IMR-90 (cell line): ENCODE measurements around the gene PPP1R3F. TPM values are rescaled to one million over a fixed set of nuclear protein-coding genes. Genes with fewer than 3 reads are reported as not detected.

Source experiments
- ATAC-seq: fragments of 200-7000 bp; cut with Tn5 transposase; 2 replicates; pipeline ENCODE4 v1.9.1; 2020; ENCODE audit warnings: low read depth, mild to moderate bottlenecking, moderate library complexity
- BruUV-seq: library from RNA; stranded (reverse); fragments of 400-500 nt; replicated peaks from 2 replicates; lab custom pipeline; 2021; lab: Mats Ljungman, UMichigan
- CTCF ChIA-PET: fragments of 300-600 bp; formaldehyde crosslinking; extraction: SDS; loops from one replicate; lab custom pipeline; 2021; ENCODE audit warnings: antibody characterized with exemption; lab: Yijun Ruan, JAX
- POLR2A ChIA-PET: fragments of 300-600 bp; sonication (Branson Sonifier 250); formaldehyde crosslinking; loops from one replicate; lab custom pipeline; 2022; ENCODE audit warnings: antibody characterized with exemption; ENCODE audit not compliant: unreplicated experiment; lab: Charles Lee
- DNase-seq: peaks from one replicate; pipeline ENCODE4 v3.0.0; 2013
- H2AFZ ChIP-seq: replicated peaks from 2 replicates; pipeline ENCODE3; 2013; ENCODE audit warnings: low read length, mild to moderate bottlenecking; ENCODE audit not compliant: poor library complexity
- H2AK5ac ChIP-seq: 2 replicates; pipeline ENCODE4 v1.6.1; 2013; ENCODE audit warnings: low read depth, low read length, inconsistent platforms
- H2AK9ac ChIP-seq: replicated peaks from 2 replicates; pipeline ENCODE3; 2013; ENCODE audit warnings: mild to moderate bottlenecking, low read depth, low read length, moderate library complexity; ENCODE audit not compliant: poor library complexity
- H2BK120ac ChIP-seq: 2 replicates; pipeline ENCODE4 v1.6.1; 2013; ENCODE audit warnings: low read depth, low read length, inconsistent platforms
- H2BK15ac ChIP-seq: 3 replicates; pipeline ENCODE4 v1.6.1; 2013; ENCODE audit warnings: low read depth, low read length, inconsistent platforms
- H2BK20ac ChIP-seq: 2 replicates; pipeline ENCODE4 v1.6.1; 2013; ENCODE audit warnings: low read depth, mild to moderate bottlenecking, inconsistent platforms, low read length, moderate library complexity
- H2BK5ac ChIP-seq: 2 replicates; pipeline ENCODE4 v1.6.1; 2013; ENCODE audit warnings: mild to moderate bottlenecking, low read depth, low read length, inconsistent platforms; ENCODE audit not compliant: poor library complexity, severe bottlenecking
- H3K14ac ChIP-seq: replicated peaks from 2 replicates; pipeline ENCODE4 v1.6.1; 2013; ENCODE audit warnings: low read depth, low read length, inconsistent platforms
- H3K18ac ChIP-seq: 2 replicates; pipeline ENCODE4 v1.6.1; 2013; ENCODE audit warnings: low read depth, low read length, control low read depth
- H3K23ac ChIP-seq: 2 replicates; pipeline ENCODE4 v1.6.1; 2013; ENCODE audit warnings: low read depth, low read length, inconsistent platforms
- H3K27ac ChIP-seq: 2 replicates; pipeline ENCODE4 v1.5.1; 2013; ENCODE audit warnings: mild to moderate bottlenecking, control low read depth, low read length; ENCODE audit not compliant: insufficient read depth
- H3K27me3 ChIP-seq: 2 replicates; pipeline ENCODE4 v1.6.1; 2013; ENCODE audit warnings: low read length; ENCODE audit not compliant: control insufficient read depth, insufficient read depth
- H3K36me3 ChIP-seq: 2 replicates; pipeline ENCODE4 v1.6.1; 2013; ENCODE audit warnings: low read length, mixed read lengths; ENCODE audit not compliant: control insufficient read depth, insufficient read depth
- H3K4ac ChIP-seq: 2 replicates; pipeline ENCODE4 v1.6.1; 2013; ENCODE audit warnings: low read depth, low read length, inconsistent platforms
- H3K4me1 ChIP-seq: 2 replicates; pipeline ENCODE4 v1.6.1; 2013; ENCODE audit warnings: low read length, mixed read lengths; ENCODE audit not compliant: control insufficient read depth, insufficient read depth
- H3K4me2 ChIP-seq: 2 replicates; pipeline ENCODE4 v1.6.1; 2013; ENCODE audit warnings: low read depth, mild to moderate bottlenecking, control low read depth, low read length, moderate library complexity
- H3K4me3 ChIP-seq: 2 replicates; pipeline ENCODE4 v1.5.1; 2013; ENCODE audit warnings: low read depth, mild to moderate bottlenecking, control low read depth, low read length, moderate library complexity; ENCODE audit not compliant: insufficient read depth
- H3K56ac ChIP-seq: 2 replicates; pipeline ENCODE4 v1.6.1; 2013; ENCODE audit warnings: low read length, inconsistent platforms; ENCODE audit not compliant: insufficient read depth; ENCODE audit errors: extremely low read depth
- H3K79me1 ChIP-seq, 2 experiments: 2 replicates each; pipeline ENCODE4 v1.6.1; 2013; ENCODE audit warnings: low read length in 2 of 2, inconsistent platforms in 1 of 2, low read depth in 1 of 2
- H3K9ac ChIP-seq: 2 replicates; pipeline ENCODE4 v1.6.1; 2013; ENCODE audit warnings: low read depth, low read length, control low read depth
- H3K9me1 ChIP-seq: 2 replicates; pipeline ENCODE4 v1.6.1; 2013; ENCODE audit warnings: low read length, inconsistent platforms; ENCODE audit not compliant: insufficient read depth
- H3K9me3 ChIP-seq: 2 replicates; pipeline ENCODE4 v1.6.1; 2013; ENCODE audit warnings: low read length; ENCODE audit not compliant: control insufficient read depth, insufficient read depth
- H4K20me1 ChIP-seq: 2 replicates; pipeline ENCODE4 v1.6.1; 2013; ENCODE audit warnings: low read length, inconsistent platforms; ENCODE audit not compliant: insufficient read depth
- H4K5ac ChIP-seq: 2 replicates; pipeline ENCODE4 v1.6.1; 2013; ENCODE audit warnings: mild to moderate bottlenecking, low read depth, low read length, control low read depth
- H4K8ac ChIP-seq, 2 experiments: 2 replicates each; pipeline ENCODE4 v1.6.1; 2013; ENCODE audit warnings: low read depth in 2 of 2, low read length in 2 of 2, control low read depth in 1 of 2, inconsistent platforms in 1 of 2
- H4K91ac ChIP-seq: 2 replicates; pipeline ENCODE4 v1.6.1; 2013; ENCODE audit warnings: low read depth, low read length, inconsistent platforms; ENCODE audit not compliant: insufficient read depth
- BHLHE40 ChIP-seq: fragments of 150-350 bp; IDR thresholded peaks from 2 replicates; pipeline ENCODE4 v1.6.1; 2016; ENCODE audit warnings: mild to moderate bottlenecking, low read depth, low read length
- CEBPB ChIP-seq: IDR thresholded peaks from 2 replicates; pipeline ENCODE4 v1.6.1; 2012; ENCODE audit warnings: low read depth, low read length, improper control_type of control experiment
- CHD1 ChIP-seq: IDR thresholded peaks from 2 replicates; pipeline ENCODE4 v1.6.1; 2012; ENCODE audit warnings: low read depth, low read length, improper control_type of control experiment
- CTCF ChIP-seq: conservative IDR thresholded peaks from 2 replicates; pipeline ENCODE4 v1.5.1; 2012; ENCODE audit warnings: mild to moderate bottlenecking, low read depth, low read length, improper control_type of control experiment
- ELK1 ChIP-seq: fragments of 150-350 bp; IDR thresholded peaks from 2 replicates; pipeline ENCODE4 v1.6.1; 2016; ENCODE audit warnings: low read depth, mild to moderate bottlenecking, low read length, moderate library complexity, borderline replicate concordance
- FOS ChIP-seq: fragments of 150-350 bp; IDR thresholded peaks from 2 replicates; pipeline ENCODE4 v1.6.1; 2016; ENCODE audit warnings: low read depth, low read length
- MAFK ChIP-seq: IDR thresholded peaks from 2 replicates; pipeline ENCODE4 v1.6.1; 2012; ENCODE audit warnings: low read depth, low read length, improper control_type of control experiment
- MAZ ChIP-seq: IDR thresholded peaks from 2 replicates; pipeline ENCODE4 v1.6.1; 2012; ENCODE audit warnings: low read depth, mild to moderate bottlenecking, low read length, improper control_type of control experiment, moderate library complexity, borderline replicate concordance
- NFE2L2 ChIP-seq: fragments of 150-350 bp; IDR thresholded peaks from 2 replicates; pipeline ENCODE4 v1.6.1; 2016; ENCODE audit warnings: low read depth, mild to moderate bottlenecking, low read length
- POLR2A ChIP-seq: IDR thresholded peaks from 2 replicates; pipeline ENCODE4 v1.6.1; 2012; ENCODE audit warnings: mild to moderate bottlenecking, low read depth, low read length
- RAD21 ChIP-seq: IDR thresholded peaks from 2 replicates; pipeline ENCODE4 v1.6.1; 2012; ENCODE audit warnings: low read length, improper control_type of control experiment
- RCOR1 ChIP-seq: IDR thresholded peaks from 2 replicates; pipeline ENCODE4 v1.6.1; 2012; ENCODE audit warnings: mild to moderate bottlenecking, low read length, improper control_type of control experiment; ENCODE audit not compliant: insufficient replicate concordance
- RFX5 ChIP-seq: IDR thresholded peaks from 2 replicates; pipeline ENCODE4 v1.8.0; 2012; ENCODE audit warnings: low read depth, mild to moderate bottlenecking, low read length, moderate library complexity
- SMC3 ChIP-seq: fragments of 150-350 bp; IDR thresholded peaks from 2 replicates; pipeline ENCODE4 v1.6.1; 2016; ENCODE audit warnings: low read depth, mild to moderate bottlenecking, antibody characterized with exemption, low read length, moderate library complexity
- USF2 ChIP-seq: fragments of 150-350 bp; IDR thresholded peaks from 2 replicates; pipeline ENCODE4 v1.6.1; 2017; ENCODE audit warnings: mild to moderate bottlenecking, antibody characterized with exemption, low read length, low read depth
- WGBS, 2 experiments: methylation state at CpG; one replicate each; pipeline versions ENCODE4 v1.1.5 to v1.1.7; 2013; ENCODE audit warnings: missing lambda C conversion rate in 2 of 2; ENCODE audit not compliant: insufficient read length in 1 of 2; ENCODE audit errors: extremely low coverage in 2 of 2; 5-methylcytosine and 5-hydroxymethylcytosine counted together
- dilution Hi-C: fragments of 300-500 bp; cut with HindIII; formaldehyde crosslinking; loops from one replicate; pipeline ENCODE4 v1.14.3; 2018; ENCODE audit warnings: low sequenced_read_pairs; ENCODE audit not compliant: unreplicated experiment
- in situ Hi-C: fragments of 300-500 bp; cut with MboI; formaldehyde crosslinking; loops from 3 replicates; pipeline ENCODE4 v1.14.3; 2019; ENCODE audit warnings: low sequenced_read_pairs, inconsistent platforms, mixed read lengths
- intact Hi-C: fragments of 100-400 bp; cut with micrococcal nuclease; formaldehyde crosslinking; loops from 2 replicates; pipeline ENCODE4 v1.10.0; 2022
- polyA plus RNA-seq, 3 experiments: library from polyadenylated mRNA; depleted of rRNA; stranded (reverse); fragments of >200 nt; gene quantifications; 2 replicates each; pipeline ENCODE4 v1.2.3, GENCODE V29; 2012; ENCODE audit warnings: low replicate concordance in 1 of 3
- total RNA-seq: library from RNA; depleted of rRNA; stranded (reverse); fragments of >200 nt; gene quantifications from 2 replicates; pipeline ENCODE4 v1.2.3, GENCODE V29; 2012

PPP1R3F gene
- total and polyA plus RNA-seq, 2 of the 4 experiments (the other 2 are of a cell fraction): 0.72 to 1.7 TPM

GRCh38 chrX:49292400-49293362, 23.1 kb downstream of the PPP1R3F start:
- H3K79me1 ChIP-seq: no peaks in the 10 kb centered on the region
- ATAC-seq (no peak), DNase-seq (no peak)
- in situ Hi-C loops (no loop called here), dilution Hi-C loops (no loop called here), intact Hi-C loops (loop anchor here (1.0 kb wide), 1 partner anchor 462 kb away; no protein-coding TSS in a partner anchor)
- H4K91ac ChIP-seq: no peak overlapping the region
- no CpG with 5 or more reads among the region's 17 CpGs for WGBS, 2 experiments
- no peak overlapping the region for H3K56ac ChIP-seq
- no peaks in the 10 kb centered on the region for H4K20me1 ChIP-seq
- H3K36me3 ChIP-seq: no peaks in the 10 kb centered on the region
- H2BK20ac ChIP-seq: no peak overlapping the region
- no peak overlapping the region for H3K18ac ChIP-seq
- BruUV-seq: no TSS peak
- no peak overlapping the region for H2AFZ ChIP-seq
- H3K4me2 ChIP-seq: no peak overlapping the region
- ChIA-PET CTCF (no interaction called here), POLR2A (no interaction called here)
- H3K9me1 ChIP-seq: no peaks in the 10 kb centered on the region
- H3K4me3 ChIP-seq: no peak overlapping the region
- no peak overlapping the region for H3K4ac ChIP-seq
- no peak overlapping the region for H2AK9ac ChIP-seq
- H3K27me3 ChIP-seq: peaks cover 3% of the 10 kb centered on the region; the same call in 1 of the 2 replicates
- H3K4me1 ChIP-seq: no peaks in the 10 kb centered on the region
- no peak overlapping the region for H3K14ac ChIP-seq
- H4K5ac ChIP-seq: no peak overlapping the region
- no peak overlapping the region for H3K9ac ChIP-seq
- H4K8ac ChIP-seq: no peak overlapping the region
- no peak overlapping the region for H2BK15ac ChIP-seq
- H2BK5ac ChIP-seq: no peak overlapping the region
- no peaks in the 10 kb centered on the region for H3K9me3 ChIP-seq
- H3K27ac ChIP-seq: no peak overlapping the region
- H2BK120ac ChIP-seq: no peak overlapping the region
- no peak overlapping the region for H2AK5ac ChIP-seq
- H3K23ac ChIP-seq: no peak overlapping the region
- TF ChIP-seq MAZ: no peak
- TF ChIP-seq CHD1: no peak
- TF ChIP-seq CEBPB: no peak
- no peak for TF ChIP-seq RFX5
- no peak for TF ChIP-seq CTCF
- TF ChIP-seq ELK1: no peak
- no peak for TF ChIP-seq RCOR1
- TF ChIP-seq NFE2L2: no peak
- no peak for TF ChIP-seq POLR2A
- TF ChIP-seq SMC3: no peak
- no peak for TF ChIP-seq BHLHE40
- TF ChIP-seq FOS: no peak
- no peak for TF ChIP-seq RAD21
- TF ChIP-seq MAFK: no peak
- no peak for TF ChIP-seq USF2
